ENCODE results near the gene PRDM10. TPM values are rescaled to one million over a fixed set of nuclear protein-coding genes. Genes with fewer than 3 reads are reported as not detected.

The PRDM10 gene, protein sequence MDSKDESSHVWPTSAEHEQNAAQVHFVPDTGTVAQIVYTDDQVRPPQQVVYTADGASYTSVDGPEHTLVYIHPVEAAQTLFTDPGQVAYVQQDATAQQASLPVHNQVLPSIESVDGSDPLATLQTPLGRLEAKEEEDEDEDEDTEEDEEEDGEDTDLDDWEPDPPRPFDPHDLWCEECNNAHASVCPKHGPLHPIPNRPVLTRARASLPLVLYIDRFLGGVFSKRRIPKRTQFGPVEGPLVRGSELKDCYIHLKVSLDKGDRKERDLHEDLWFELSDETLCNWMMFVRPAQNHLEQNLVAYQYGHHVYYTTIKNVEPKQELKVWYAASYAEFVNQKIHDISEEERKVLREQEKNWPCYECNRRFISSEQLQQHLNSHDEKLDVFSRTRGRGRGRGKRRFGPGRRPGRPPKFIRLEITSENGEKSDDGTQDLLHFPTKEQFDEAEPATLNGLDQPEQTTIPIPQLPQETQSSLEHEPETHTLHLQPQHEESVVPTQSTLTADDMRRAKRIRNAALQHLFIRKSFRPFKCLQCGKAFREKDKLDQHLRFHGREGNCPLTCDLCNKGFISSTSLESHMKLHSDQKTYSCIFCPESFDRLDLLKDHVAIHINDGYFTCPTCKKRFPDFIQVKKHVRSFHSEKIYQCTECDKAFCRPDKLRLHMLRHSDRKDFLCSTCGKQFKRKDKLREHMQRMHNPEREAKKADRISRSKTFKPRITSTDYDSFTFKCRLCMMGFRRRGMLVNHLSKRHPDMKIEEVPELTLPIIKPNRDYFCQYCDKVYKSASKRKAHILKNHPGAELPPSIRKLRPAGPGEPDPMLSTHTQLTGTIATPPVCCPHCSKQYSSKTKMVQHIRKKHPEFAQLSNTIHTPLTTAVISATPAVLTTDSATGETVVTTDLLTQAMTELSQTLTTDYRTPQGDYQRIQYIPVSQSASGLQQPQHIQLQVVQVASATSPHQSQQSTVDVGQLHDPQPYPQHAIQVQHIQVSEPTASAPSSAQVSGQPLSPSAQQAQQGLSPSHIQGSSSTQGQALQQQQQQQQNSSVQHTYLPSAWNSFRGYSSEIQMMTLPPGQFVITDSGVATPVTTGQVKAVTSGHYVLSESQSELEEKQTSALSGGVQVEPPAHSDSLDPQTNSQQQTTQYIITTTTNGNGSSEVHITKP
- total RNA-seq (2014; rRNA removed; shearing (Covaris generic); ENCODE audit: low replicate concordance): 7.1 and 9.8 TPM in 2 replicates

GRCh38 chr11:130002352-130002845 lies at the start of gene PRDM10:
Gene PRDM10, minus strand, starts transcription at chr11:130002835. Its CDS starts 41,871 bp downstream, at chr11:129960964.
- Histone ChIP-seq H3K4me3 (ENCODE audit: low read length) (peak within 1 kb of the TSS; percentile 83), H3K9me3 (ENCODE audit: low read length) (no peaks in the 10 kb centered on the region), H3K4me2 (ENCODE audit: low read depth, low read length, poor library complexity, severe bottlenecking) (peak within 1 kb of the TSS; percentile 94), H3K9me2 (replicated peaks; ENCODE audit: insufficient read depth, low read length) (no peaks in the 10 kb centered on the region), H3K27me3 (ENCODE audit: low read length) (no peaks in the 10 kb centered on the region), H3K4me1 (ENCODE audit: low read length) (peaks cover 29% of the 10 kb centered on the region), H4K20me1 (ENCODE audit: insufficient read depth, low read depth, low read length) (no peaks in the 10 kb centered on the region), H2AFZ (ENCODE audit: low read length) (peak within 1 kb of the TSS; percentile 71; the same call in 1 of the 2 replicates), H3K27ac (ENCODE audit: low read length) (peak within 1 kb of the TSS; percentile 92), H3K9ac (ENCODE audit: low read length) (peak within 1 kb of the TSS; percentile 89), H3K79me2 (ENCODE audit: low read length) (peaks cover 32% of the 10 kb centered on the region), H3K36me3 (ENCODE audit: insufficient read depth, low read length) (no peaks in the 10 kb centered on the region)
- DNase-seq: peak; percentile 92

DNA sequence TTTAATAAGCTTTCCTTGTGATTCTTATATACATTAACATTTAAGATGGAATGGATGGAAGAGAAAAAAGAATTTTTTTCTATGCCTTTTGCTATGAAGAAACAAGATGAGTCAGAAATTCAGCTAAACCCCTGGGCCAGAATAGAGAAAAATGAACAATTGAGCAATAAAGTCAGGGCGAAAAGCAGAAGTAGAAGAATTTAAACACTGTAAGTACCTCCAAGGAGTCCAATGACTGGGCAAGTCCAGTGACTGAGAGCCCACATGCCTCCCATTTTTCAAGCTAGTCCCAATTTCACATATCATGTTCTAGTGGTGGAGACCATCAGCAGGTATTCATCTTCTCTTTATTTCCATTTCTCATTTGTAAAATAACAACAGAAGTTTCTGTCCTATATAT lies 48.4 kb upstream of the PRDM10 start:
- no peaks in the 10 kb centered on the region for H3K27me3 ChIP-seq (ENCODE audit: low read length)
- H3K9me2 ChIP-seq (replicated peaks; ENCODE audit: insufficient read depth, low read length): no peaks in the 10 kb centered on the region
- H3K4me2 ChIP-seq (ENCODE audit: low read depth, low read length, poor library complexity, severe bottlenecking): no peak overlapping the region
- H2AFZ ChIP-seq (ENCODE audit: low read length): no peak overlapping the region
- no peak for DNase-seq
- no peaks in the 10 kb centered on the region for H3K79me2 ChIP-seq (ENCODE audit: low read length)
- no peaks in the 10 kb centered on the region for H4K20me1 ChIP-seq (ENCODE audit: insufficient read depth, low read depth, low read length)
- H3K9ac ChIP-seq (ENCODE audit: low read length): no peak overlapping the region
- H3K9me3 ChIP-seq (ENCODE audit: low read length): no peaks in the 10 kb centered on the region
- H3K27ac ChIP-seq (ENCODE audit: low read length): no peak overlapping the region
- H3K4me1 ChIP-seq (ENCODE audit: low read length): peaks cover 4% of the 10 kb centered on the region; the same call in 1 of the 2 replicates
- no peaks in the 10 kb centered on the region for H3K36me3 ChIP-seq (ENCODE audit: insufficient read depth, low read length)
- H3K4me3 ChIP-seq (ENCODE audit: low read length): no peak overlapping the region

DNA sequence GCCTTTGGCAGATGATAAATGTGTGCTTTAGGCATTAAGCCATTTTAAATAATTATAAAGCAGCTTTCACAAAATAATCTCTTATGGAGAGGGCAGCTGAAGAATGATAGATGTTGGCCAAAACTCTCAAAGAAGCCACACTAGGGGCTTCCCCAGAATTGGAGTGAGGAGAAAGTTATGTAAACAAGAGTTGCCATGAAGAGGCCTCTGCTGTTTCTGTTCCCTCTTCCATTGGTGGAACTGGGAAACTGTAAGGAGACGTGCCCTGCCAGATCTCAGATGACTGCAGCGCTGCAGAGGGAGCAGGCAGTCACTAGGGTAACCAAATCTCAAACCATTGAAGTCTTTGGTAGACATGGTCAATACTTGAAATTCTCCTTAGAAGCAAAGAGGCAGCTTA lies 47.6 kb upstream of the PRDM10 start:
- Histone ChIP-seq H3K4me2 (ENCODE audit: low read depth, low read length, poor library complexity, severe bottlenecking) (no peak overlapping the region), H3K79me2 (ENCODE audit: low read length) (no peaks in the 10 kb centered on the region), H3K9me3 (ENCODE audit: low read length) (no peaks in the 10 kb centered on the region), H3K36me3 (ENCODE audit: insufficient read depth, low read length) (no peaks in the 10 kb centered on the region), H4K20me1 (ENCODE audit: insufficient read depth, low read depth, low read length) (no peaks in the 10 kb centered on the region), H3K27me3 (ENCODE audit: low read length) (no peaks in the 10 kb centered on the region), H3K4me1 (ENCODE audit: low read length) (no peaks in the 10 kb centered on the region), H3K9me2 (replicated peaks; ENCODE audit: insufficient read depth, low read length) (no peaks in the 10 kb centered on the region), H2AFZ (ENCODE audit: low read length) (no peak overlapping the region), H3K27ac (ENCODE audit: low read length) (no peak overlapping the region), H3K9ac (ENCODE audit: low read length) (no peak overlapping the region), H3K4me3 (ENCODE audit: low read length) (no peak overlapping the region)
- DNase-seq: no peak

- H3K27ac ChIP-seq (ENCODE audit: low read length): no peak overlapping the region
- H3K4me3 ChIP-seq (ENCODE audit: low read length): no peak overlapping the region
- no peak overlapping the region for H3K9ac ChIP-seq (ENCODE audit: low read length)
- no peaks in the 10 kb centered on the region for H4K20me1 ChIP-seq (ENCODE audit: insufficient read depth, low read depth, low read length)
- H3K4me1 ChIP-seq (ENCODE audit: low read length): no peaks in the 10 kb centered on the region
- DNase-seq: no peak
- no peaks in the 10 kb centered on the region for H3K9me3 ChIP-seq (ENCODE audit: low read length)
- H2AFZ ChIP-seq (ENCODE audit: low read length): no peak overlapping the region
- H3K4me2 ChIP-seq (ENCODE audit: low read depth, low read length, poor library complexity, severe bottlenecking): no peak overlapping the region
- no peaks in the 10 kb centered on the region for H3K79me2 ChIP-seq (ENCODE audit: low read length)
- H3K9me2 ChIP-seq (replicated peaks; ENCODE audit: insufficient read depth, low read length): no peaks in the 10 kb centered on the region
- H3K36me3 ChIP-seq (ENCODE audit: insufficient read depth, low read length): no peaks in the 10 kb centered on the region
- H3K27me3 ChIP-seq (ENCODE audit: low read length): no peaks in the 10 kb centered on the region
Observed at GRCh38 chr11:130049328-130049771, 46.7 kb upstream of the PRDM10 start.

DNA sequence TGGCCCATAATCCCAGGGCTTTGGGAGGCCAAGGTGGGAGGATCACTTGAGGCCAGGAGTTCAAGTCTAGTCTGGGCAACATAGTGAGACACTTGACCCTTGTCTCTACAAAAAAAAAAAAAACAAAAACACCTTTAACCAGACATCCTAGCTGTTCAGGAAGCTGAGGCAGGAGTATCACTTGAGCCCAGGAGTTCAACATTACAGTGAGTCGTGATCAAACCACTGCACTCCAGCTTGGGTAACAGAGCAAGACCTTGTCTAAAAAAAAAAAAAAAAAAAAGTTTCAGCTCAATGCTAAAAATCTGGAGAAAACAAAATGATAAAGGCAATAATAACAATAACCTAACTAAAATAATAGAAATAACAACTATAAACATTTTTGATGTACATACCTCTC lies 44.5 kb upstream of the PRDM10 start:
- Histone ChIP-seq H2AFZ (ENCODE audit: low read length) (no peak overlapping the region), H3K36me3 (ENCODE audit: insufficient read depth, low read length) (no peaks in the 10 kb centered on the region), H3K27ac (ENCODE audit: low read length) (no peak overlapping the region), H3K4me1 (ENCODE audit: low read length) (no peaks in the 10 kb centered on the region), H3K4me3 (ENCODE audit: low read length) (no peak overlapping the region), H3K79me2 (ENCODE audit: low read length) (no peaks in the 10 kb centered on the region), H3K9me2 (replicated peaks; ENCODE audit: insufficient read depth, low read length) (no peaks in the 10 kb centered on the region), H3K9me3 (ENCODE audit: low read length) (no peaks in the 10 kb centered on the region), H4K20me1 (ENCODE audit: insufficient read depth, low read depth, low read length) (no peaks in the 10 kb centered on the region), H3K4me2 (ENCODE audit: low read depth, low read length, poor library complexity, severe bottlenecking) (no peak overlapping the region), H3K9ac (ENCODE audit: low read length) (no peak overlapping the region), H3K27me3 (ENCODE audit: low read length) (no peaks in the 10 kb centered on the region)
- no peak for DNase-seq

DNA sequence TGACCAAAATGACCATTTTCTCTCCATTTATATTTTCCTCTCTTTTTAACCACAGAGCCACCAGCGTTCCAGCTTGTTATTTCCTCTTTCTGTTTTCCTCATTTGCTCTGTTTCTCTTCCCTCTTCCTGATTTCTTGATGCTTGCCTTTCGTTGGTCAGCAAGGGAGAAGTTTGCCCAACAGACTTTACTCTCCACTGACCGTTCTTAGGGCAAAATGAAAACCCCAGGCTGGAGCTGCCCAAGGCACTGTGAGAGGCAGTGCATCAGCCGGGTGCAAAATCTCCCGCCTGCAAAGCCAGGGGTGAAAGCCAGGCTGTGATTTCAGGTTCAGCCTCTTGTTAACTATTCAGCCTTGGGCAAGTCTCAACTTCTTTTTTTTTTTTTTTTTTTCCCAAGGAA lies 40.9 kb upstream of the PRDM10 start:
- Histone ChIP-seq H3K27me3 (ENCODE audit: low read length) (no peaks in the 10 kb centered on the region), H3K4me3 (ENCODE audit: low read length) (no peak overlapping the region), H3K4me2 (ENCODE audit: low read depth, low read length, poor library complexity, severe bottlenecking) (no peak overlapping the region), H2AFZ (ENCODE audit: low read length) (no peak overlapping the region), H3K9me2 (replicated peaks; ENCODE audit: insufficient read depth, low read length) (no peaks in the 10 kb centered on the region), H4K20me1 (ENCODE audit: insufficient read depth, low read depth, low read length) (no peaks in the 10 kb centered on the region), H3K9me3 (ENCODE audit: low read length) (no peaks in the 10 kb centered on the region), H3K79me2 (ENCODE audit: low read length) (no peaks in the 10 kb centered on the region), H3K36me3 (ENCODE audit: insufficient read depth, low read length) (no peaks in the 10 kb centered on the region), H3K27ac (ENCODE audit: low read length) (no peak overlapping the region), H3K9ac (ENCODE audit: low read length) (no peak overlapping the region), H3K4me1 (ENCODE audit: low read length) (no peaks in the 10 kb centered on the region)
- DNase-seq: no peak

DNA sequence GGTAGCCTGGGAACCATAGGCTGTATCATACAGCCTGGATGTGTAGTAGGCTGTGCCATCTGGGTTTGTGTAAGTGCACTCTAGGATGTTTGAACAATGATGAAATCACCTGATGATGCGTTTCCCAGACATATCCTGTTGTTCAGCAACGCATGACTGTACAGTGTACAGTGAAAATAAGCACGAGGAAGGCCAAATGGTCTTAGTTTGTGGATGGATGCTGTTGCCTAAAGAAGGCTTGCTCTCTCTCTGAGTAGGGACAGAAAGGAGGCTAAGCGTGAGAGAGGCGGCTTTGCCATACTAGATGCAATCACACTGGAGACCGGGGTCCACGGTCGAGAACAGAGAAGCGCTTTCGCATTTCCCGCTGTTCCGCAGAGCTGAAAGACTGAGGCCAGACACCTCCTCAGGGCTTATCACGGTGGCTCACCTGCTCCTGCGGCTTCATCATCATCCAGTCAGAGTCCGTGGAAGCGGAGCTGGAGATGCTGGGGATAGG lies 39.5 kb upstream of the PRDM10 start:
- H3K4me1 ChIP-seq (ENCODE audit: low read length): no peaks in the 10 kb centered on the region
- DNase-seq: no peak
- H3K36me3 ChIP-seq (ENCODE audit: insufficient read depth, low read length): no peaks in the 10 kb centered on the region
- H4K20me1 ChIP-seq (ENCODE audit: insufficient read depth, low read depth, low read length): no peaks in the 10 kb centered on the region
- no peak overlapping the region for H2AFZ ChIP-seq (ENCODE audit: low read length)
- H3K9me3 ChIP-seq (ENCODE audit: low read length): no peaks in the 10 kb centered on the region
- H3K79me2 ChIP-seq (ENCODE audit: low read length): no peaks in the 10 kb centered on the region
- H3K4me3 ChIP-seq (ENCODE audit: low read length): no peak overlapping the region
- no peak overlapping the region for H3K4me2 ChIP-seq (ENCODE audit: low read depth, low read length, poor library complexity, severe bottlenecking)
- H3K9ac ChIP-seq (ENCODE audit: low read length): no peak overlapping the region
- H3K27ac ChIP-seq (ENCODE audit: low read length): no peak overlapping the region
- H3K9me2 ChIP-seq (replicated peaks; ENCODE audit: insufficient read depth, low read length): no peaks in the 10 kb centered on the region
- H3K27me3 ChIP-seq (ENCODE audit: low read length): no peaks in the 10 kb centered on the region

All from Karpas-422 (cell line).